HG03039 (cell line): Measurements from ENCODE around the gene SUSD6.

Experiments used
- ATAC-seq: cut with Tn5 transposase; IDR thresholded peaks from one replicate; pipeline ENCODE4 v1.9.1; 2021; ENCODE audit warnings: mild to moderate bottlenecking, moderate library complexity; ENCODE audit not compliant: unreplicated experiment

Gene SUSD6

GRCh38 chr14:69754487-69754886, 143.1 kb downstream of the SUSD6 start:
- no peak for ATAC-seq

GRCh38 chr14:69755296-69755695, 143.9 kb downstream of the SUSD6 start:
- ATAC-seq: no peak

GRCh38 chr14:69755784-69756183, 144.4 kb downstream of the SUSD6 start:
- no peak for ATAC-seq

- no peak for ATAC-seq
Measured at GRCh38 chr14:69756298-69756697, 144.9 kb downstream of the SUSD6 start.

- ATAC-seq: no peak
Measured at GRCh38 chr14:69760810-69761209, 149.4 kb downstream of the SUSD6 start.

- no peak for ATAC-seq
Measured at GRCh38 chr14:69763761-69764510, 152.5 kb downstream of the SUSD6 start.
